ENCODE results near the gene TAS1R2. TPM values are rescaled to one million over a fixed set of nuclear protein-coding genes. Genes with fewer than 3 reads are reported as not detected.
"Not testable (repeated sequence)": the region's sequence is repeated elsewhere in the genome, so short reads cannot be mapped to it uniquely, and the experiment has no call there.

The TAS1R2 gene
- total RNA-seq, 1 donor from 2014 or later: not detected

DNA sequence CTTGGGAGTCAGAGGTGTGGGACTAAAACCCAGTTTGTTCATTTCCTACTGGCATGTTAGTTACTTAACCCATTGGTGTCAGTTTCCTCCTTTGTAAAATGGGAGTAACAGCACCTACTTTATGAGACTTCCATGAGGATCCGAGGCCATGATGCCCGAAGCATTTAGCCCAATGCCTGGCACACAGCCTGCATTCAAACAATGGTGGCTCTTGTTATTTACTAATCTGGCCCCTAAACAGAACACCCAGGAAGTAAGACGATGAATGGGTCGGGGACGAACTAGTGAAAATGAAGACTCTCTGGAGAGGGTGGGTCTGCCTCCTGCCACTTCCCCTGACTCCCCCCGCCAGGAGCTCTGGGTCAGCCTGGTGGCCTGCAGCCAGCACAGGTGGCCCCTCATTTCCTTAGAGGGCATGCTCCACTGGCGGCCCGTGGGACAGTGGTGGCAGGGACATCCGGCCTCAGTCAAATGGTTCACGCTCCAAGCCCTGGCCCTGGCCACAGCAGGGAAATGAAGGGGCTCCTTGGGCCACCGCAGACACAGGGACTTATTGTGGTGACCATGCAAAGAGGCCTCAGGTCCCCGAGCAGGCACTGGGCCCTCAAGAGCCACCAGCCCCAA is 9.5 kb upstream of the TAS1R2 start:
- no peak for DNase-seq

- DNase-seq: no peak
These were observed 8.9 kb upstream of the TAS1R2 start for GRCh38 chr1:18868354-18868753.

DNA sequence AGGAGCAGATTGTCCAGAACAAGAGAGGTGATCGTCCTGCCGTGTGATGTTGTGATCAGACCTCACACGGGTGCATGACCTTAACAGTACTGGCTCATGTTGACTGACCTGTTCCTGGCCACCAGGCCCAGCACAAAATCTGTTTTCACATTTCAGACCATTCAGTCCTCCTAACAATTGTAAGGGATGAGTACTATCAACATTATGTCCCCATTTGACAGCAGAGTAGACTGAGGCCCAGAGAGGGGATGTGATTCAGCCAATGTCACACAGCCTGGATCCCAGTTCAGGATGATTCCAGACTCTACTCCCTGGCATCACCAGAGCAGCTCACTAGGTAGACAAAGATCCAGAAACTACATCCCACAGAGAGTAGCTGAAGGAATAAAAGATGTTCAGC is 7.4 kb upstream of the TAS1R2 start:
- DNase-seq: no peak

DNA sequence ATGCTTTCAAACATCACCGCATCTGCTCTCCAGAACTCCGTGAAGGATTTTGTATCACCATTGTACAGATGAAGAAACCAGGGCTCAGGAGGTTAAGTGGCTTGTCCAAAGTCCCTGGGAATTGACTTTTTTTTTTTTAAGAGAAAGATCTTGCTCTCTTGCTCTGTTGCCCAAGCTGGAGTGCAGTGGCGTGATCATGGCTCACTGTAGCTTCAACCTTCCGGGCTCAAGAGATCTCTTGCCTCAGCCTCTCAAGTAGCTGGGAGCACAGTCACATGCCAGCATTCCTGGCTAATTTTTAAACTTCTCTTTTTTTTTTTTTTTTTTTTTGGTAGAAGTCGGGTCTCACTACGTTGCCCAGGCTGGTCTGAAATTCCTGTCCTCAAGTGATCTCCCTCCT is 6.9 kb upstream of the TAS1R2 start:
- no peak for DNase-seq

DNA sequence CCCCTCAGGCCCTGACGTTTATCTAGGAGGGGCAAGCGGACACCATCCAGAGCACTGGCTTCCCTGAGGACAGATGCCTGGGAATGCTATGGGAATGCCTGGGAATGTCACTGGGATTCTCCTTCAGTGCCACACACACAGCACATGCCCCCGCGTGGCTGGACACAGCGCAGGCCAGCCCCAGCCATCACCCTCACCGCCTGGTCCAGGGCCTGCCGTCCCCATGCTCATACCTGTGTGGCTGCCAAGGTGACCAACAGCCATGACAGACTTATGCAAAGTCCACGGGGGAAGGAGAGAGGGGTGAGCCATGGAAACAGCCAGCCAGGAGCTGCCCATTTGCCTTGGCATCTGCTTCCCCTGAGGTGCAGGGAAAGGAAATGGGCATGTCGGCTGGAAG is 5.7 kb upstream of the TAS1R2 start:
- DNase-seq: no peak

GRCh38 chr1:18861590-18861989 is 2.1 kb upstream of the TAS1R2 start:
- no peak for DNase-seq

DNA sequence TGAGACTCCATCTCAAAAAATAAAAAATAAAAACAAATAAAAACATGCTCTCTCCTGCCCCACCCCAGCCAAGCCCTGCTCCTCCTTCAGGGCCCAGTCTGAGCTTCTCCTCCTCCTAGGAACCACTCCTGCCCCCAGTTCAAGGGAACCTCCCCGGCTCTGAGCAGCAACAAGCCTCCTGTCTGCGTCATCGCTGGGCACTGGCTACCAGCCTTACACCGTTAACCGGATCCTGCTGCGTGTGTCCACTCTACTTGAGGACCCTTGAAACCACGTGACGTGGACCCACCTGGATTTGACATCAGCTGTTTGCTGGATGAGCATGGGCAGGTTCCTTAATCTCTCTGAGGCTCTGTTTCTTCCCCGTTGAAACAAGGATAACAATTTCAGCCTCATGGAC is 1.6 kb upstream of the TAS1R2 start:
- DNase-seq: no peak

- DNase-seq: no peak
These were observed 1.3 kb downstream of the TAS1R2 start for GRCh38 chr1:18858070-18858688.

- DNase-seq: no peak
These were observed 3.0 kb downstream of the TAS1R2 start for GRCh38 chr1:18856435-18856834.

DNA sequence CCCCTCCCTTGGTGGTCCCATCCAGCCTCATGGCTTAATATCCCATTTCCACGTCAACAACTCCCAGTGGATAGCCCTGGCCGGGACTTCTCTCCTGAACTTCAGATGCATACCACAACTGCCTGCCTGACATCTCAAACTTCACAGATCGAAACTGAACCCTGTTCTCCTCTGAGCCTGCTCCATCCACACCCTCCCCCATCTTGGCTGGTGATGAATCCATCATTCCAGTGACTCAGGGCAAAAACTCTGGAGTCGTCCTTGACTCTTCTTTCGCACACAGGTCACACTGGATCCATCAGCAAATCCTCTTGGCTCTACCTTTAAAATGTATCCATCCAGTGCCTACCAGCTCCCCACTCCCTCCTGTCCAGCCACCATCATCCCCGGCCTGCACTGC is 3.9 kb downstream of the TAS1R2 start:
- DNase-seq: no peak

DNA sequence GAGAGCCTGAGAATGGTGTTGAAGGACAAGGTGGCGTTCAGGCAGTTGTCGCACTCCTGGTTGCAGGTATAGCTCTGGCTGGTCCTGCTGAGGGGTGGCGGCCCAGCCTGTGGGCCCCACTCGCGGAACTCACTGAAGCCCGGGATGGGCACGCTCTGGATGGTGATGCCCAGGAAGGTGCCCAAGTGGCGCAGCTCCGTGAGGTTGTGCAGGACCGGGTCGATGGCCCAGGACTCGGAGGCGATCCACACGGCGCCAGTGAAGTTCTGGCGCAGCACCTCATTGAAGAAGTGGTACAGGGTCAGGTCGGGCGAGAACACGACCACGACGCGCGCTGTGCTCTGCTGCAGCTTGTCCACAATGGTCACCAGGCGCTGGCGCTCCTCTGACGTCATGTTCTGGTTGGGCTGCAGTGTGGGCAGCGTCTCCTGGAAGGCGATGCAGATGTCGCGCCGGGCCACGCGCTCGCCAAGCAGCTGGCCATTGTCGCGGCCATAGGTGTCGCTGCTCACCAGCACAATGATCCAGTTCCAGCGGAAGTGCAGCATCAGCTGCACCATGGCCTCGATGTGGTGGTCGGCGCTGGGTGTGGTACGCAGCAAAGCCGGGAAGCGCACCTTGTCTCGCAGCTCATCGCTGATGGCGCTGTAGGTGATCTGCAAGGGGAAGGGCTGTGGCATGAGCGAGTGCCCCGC is 5.0 kb downstream of the TAS1R2 start:
- no peak for DNase-seq

DNA sequence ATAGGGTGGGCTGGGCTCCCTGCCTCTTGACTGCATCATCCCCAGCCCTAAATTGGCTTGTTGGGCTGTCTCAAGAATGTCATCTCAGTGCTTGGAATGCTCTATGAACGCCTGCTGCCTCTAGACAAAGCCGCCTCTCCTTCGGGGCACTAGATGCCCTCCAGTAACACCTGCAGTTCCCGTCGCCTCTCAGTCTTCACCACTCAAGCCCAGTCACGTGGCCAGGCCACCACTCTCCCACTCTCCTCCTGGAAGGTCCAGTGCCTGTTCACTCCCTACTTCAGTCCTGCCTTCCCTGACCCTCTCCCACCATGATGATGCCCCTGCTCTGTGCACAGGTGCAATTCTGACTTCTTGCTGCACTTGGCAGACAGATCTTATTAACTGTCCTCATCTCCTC is 7.0 kb downstream of the TAS1R2 start:
- DNase-seq: no peak

GRCh38 chr1:18849261-18849711 is 10.2 kb downstream of the TAS1R2 start:
- DNase-seq: no peak

DNA sequence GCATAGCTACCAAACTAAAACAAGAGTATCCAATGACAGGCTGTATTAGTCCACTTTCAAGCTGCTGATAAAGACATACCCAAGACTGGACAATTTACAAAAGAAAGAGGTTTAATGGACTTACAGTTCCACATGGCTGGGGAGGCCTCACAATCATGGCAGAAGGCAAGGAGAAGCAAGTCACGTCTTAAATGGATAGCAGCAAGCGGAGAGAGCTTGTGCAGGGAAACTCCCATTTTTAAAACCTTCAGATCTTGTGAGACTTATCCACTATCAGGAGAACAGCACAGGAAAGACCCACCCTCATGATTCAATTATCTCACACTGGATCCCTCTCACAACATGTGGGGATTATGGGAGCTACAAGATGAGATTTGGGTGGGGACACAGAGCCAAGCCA is 11.7 kb downstream of the TAS1R2 start:
- DNase-seq: not testable (repeated sequence)

GRCh38 chr1:18840145-18840544 is 19.3 kb downstream of the TAS1R2 start:
- no peak for DNase-seq

- DNase-seq: no peak
These were observed 22.8 kb downstream of the TAS1R2 start for GRCh38 chr1:18836654-18837053.

- DNase-seq: not testable (repeated sequence)
These were observed 27.1 kb downstream of the TAS1R2 start for GRCh38 chr1:18832319-18832718.

DNA sequence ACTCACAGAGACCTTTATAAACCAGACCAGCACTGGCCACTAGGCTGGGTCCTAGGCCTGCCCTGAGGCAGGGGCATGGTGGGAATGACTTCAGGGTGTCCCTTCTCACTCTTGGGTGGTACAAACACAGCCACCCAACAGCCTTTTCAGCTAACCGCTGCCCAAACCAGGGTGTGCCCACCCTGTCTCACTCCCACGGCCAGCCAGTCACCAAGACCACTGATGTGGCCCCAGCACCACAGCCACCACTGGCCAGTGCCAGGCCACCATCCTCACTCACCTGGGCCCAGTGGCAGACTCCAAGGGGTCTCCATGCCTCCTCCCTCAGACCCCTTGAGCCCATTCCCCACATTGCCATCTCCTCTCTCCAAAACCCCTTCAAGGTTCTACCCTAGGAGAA is 27.8 kb downstream of the TAS1R2 start:
- no peak for DNase-seq

DNA sequence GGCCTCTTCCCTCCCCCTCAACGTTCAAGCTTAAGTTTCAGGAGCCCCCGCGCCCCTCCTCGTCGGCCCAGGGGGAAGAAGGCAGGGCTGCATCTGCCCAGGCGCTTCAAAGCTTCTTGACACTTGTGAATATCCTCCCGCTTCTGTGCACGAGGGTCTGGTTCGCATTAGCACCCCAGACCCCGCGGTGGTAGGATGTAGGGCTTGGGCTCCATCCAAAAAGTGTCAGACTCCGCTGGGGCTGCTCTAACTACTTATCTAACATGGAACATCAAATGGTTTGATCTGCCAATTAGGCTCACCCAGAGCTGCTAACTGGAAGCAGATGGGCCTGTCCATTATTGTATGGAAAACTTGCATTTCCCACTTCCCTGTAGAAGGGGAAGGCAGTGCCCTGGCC is 28.9 kb downstream of the TAS1R2 start:
- DNase-seq: no peak

- DNase-seq: no peak
These were observed 29.8 kb downstream of the TAS1R2 start for GRCh38 chr1:18829671-18830070.

- DNase-seq: no peak
These were observed 31.2 kb downstream of the TAS1R2 start for GRCh38 chr1:18828224-18828623.

GRCh38 chr1:18823438-18823837 is 36.0 kb downstream of the TAS1R2 start:
- DNase-seq: no peak

GRCh38 chr1:18820791-18821641 is 38.4 kb downstream of the TAS1R2 start:
- peak; percentile 40 for DNase-seq

All from occipital lobe (tissue), 2 donors.